NCI-H2196 (cell line): ENCODE data around the gene CEP350.
"Not testable (repeated sequence)": the region's sequence is repeated elsewhere in the genome, so short reads cannot be mapped to it uniquely, and the experiment has no call there.

Source experiments
- DNase-seq: peaks from one replicate; lab custom pipeline; 2025; ENCODE audit not compliant: unreplicated experiment; lab: John Stamatoyannopoulos, UW

CEP350 gene

DNA sequence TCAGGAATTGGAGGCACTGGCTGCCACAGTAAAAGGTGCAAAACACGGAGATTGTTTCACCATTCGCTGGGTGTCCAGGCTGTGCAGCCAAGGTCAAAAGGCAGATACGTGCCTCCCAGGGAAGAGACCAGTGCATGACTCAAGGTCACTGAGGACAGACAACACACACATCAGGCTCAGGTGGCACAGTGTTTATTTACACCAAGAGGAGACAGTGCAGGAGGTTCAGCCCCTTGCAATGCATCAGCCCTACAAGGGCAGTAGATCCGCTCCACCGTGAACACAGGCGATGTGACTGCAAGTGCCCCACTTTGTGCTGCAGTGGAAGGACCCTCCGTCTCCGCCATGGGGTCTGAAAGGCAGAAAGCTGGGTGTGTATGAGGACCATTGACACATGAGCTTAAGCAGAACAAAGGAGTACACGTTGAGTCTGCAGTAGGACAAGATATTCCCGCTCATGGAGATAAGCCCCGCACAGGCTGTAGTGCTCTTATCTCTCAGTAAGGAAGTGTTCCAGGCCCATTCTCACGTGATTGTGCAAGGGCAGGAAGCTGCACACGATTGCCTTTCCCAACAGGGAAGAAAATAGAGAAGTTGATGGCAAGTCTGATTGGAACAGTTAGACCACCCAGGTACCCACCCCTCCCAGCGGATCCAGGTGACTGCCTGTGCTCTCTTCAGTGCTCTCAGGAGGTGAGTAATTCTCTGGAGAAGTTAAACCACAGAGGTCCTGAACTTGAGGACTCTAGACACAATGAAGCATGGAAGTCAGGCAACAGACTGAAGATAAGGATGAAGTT lies 162.6 kb downstream of the CEP350 start:
- DNase-seq = no peak

DNA sequence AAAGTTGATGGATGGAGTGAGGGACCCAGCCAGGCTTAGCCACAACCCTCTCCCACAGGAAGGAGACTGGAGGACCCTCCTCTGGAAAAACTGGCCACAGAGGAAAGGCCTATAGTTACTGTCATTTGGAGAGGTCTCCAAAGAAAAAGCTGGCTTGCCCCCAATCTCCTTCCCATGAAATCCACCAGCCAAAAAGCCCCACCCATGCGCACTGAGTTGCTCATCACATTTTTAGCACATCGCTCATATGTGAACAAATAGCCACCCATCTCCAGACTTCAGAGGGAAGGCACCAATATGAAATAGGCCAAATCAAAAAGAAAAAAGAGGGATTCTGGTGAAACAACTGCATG lies 163.1 kb downstream of the CEP350 start:
- no peak for DNase-seq

DNA sequence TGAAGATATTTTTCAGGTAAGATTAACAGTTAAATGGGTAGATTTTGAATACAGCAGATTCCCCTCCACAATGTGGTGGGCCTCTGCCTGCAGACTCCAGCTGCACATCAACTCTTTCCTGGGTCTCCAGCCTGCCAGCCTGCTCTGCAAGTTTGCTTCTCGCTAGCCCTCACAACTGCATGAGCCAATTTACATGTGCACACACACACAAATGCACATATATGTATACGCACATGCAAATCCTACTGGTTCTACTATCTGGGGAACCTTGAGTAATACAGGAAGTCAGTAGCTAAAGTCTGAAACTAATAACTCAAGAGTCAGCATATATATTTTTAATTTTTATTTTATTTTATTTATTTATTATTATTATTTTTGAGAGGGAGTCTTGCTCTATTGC lies 165.2 kb downstream of the CEP350 start:
- no peak for DNase-seq

DNA sequence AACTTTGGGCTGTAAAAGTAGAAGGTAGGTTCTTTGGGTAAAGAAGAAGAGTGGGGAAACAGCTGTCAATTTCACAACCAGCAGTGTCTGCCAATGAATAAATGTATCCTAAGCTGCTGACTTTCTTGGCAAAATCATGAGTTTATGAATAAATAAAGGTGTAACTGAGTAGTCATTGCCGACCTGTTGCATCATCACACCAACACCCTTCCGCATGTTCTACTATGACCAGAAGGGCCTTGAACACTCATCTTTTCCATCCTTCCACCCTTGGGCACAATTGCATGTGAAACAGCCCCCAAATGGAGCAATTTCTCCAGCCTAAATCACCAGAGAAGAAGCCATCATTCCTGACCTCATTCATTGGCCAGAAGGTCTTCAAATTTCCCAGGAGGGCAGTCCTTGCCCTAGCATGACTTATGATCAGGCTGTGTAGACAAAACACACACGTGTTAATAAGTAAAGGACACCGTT lies 168.9 kb downstream of the CEP350 start:
- DNase-seq = no peak

GRCh38 chr1:180130651-180131050 lies 176.0 kb downstream of the CEP350 start:
- no peak for DNase-seq

DNA sequence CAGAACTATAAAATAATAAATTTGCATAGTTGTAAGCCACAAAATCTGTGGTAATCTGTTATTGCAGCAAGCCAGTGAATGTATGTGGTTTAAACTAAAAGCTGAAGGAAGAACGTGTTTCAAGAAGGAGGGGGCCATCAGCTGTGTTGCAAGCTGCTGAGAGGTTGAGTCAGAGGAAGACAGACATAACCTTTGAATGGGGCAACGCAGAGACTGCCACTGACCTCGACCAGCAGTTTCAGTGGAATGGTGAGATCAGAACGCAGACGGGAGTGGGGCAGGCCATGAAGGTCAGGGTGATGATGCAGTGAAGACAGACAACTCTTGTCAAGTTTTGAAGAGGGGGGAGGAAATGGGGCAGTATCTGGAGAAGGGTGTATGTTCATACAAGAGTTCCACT lies 176.9 kb downstream of the CEP350 start:
- DNase-seq = no peak

DNA sequence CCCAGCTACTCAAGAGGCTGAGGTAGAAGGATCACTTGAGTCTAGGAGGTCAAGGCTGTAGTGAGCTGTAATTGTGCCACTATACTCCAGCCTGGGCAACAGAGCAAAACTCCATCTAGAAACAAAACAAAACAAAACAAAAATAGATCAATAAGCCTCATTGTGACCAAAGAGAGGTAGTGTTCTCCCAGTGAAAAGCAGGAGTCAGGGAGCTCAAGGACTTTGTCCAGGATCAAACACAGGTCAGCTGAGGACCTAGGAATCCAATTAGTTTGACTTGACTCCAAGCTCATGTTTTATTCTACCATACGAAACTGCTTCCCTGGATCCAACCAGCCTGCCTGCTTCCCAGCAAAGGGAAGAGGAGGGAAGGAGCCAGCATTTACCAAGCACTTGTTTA lies 178.6 kb downstream of the CEP350 start:
- DNase-seq = no peak

DNA sequence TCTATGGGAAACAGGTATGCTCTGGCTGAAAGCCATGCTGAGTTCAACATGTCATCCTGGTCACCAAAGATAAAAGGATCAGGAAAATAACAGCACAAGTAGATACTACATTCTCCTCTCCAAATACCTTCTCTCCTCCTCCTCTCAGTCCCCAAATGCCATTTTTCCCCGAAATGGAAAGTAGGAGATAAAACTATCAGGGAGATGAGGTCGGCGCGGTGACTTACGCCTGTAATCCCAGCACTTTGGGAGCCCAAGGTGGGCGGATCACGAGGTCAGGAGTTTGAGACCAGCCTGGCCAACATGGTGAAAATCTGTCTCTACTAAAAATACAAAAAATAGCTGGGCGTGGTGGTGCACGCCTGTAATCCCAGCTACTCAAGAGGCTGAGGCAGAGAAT lies 179.1 kb downstream of the CEP350 start:
- DNase-seq = not testable (repeated sequence)

DNA sequence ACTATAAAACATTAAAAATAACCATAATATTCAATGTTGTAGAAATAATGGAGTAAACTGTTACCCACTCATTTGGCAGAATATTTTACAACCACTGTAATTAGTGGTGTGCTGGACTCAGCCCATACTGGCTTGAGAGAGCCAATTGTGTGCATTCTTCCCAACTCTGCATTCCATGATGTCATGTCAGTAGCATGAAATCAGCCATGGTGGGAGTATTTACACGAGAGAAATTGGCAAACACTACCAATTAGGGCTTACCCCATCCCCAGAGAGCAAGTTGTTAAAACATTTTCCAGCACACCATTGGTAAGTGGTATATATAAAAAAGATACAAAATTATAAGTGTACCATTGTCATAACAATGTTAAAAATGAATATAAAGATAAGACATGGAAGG lies 180.9 kb downstream of the CEP350 start:
- DNase-seq = no peak

- DNase-seq = no peak
These were observed 181.8 kb downstream of the CEP350 start for GRCh38 chr1:180136331-180136967.

DNA sequence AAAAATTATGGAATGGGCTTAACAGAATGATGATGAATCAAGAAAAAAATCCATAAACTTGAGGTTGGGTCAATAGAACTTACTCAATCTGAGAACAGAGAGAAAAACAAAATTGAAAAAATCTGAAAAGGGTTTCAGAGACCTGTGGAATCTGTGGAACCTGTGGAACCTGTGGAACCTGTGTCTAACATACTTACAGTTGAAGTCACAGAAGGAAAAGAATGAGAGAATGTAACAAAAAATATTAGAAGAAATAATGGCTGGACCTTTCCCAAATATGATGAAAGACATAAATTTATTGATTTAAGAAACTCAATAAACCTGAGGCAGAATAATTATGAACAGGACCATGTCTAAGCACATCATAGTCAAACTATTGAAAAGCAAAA lies 182.4 kb downstream of the CEP350 start:
- DNase-seq = no peak

- no peak for DNase-seq
These were observed 183.2 kb downstream of the CEP350 start for GRCh38 chr1:180137776-180138175.

- DNase-seq = no peak
These were observed 186.8 kb downstream of the CEP350 start for GRCh38 chr1:180141381-180141934.

DNA sequence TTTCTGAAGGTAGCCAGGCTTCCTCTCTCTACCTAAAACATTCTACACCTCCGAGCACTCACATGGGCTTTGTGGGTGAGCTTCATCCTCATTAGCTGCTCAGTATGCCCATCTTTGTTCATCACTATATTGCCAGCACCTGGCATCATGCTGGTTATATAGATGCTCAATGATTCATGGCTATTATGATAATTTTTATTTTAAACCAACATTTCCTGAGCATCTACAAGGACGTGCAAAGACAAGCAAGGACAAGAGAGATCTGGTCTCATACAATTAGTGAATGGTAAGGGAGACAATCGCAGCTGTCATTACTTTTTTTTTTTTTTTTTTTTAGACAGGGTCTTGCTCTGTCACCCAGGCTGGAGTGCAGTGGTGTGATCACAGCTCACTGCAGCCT lies 188.7 kb downstream of the CEP350 start:
- DNase-seq = no peak

- no peak for DNase-seq
These were observed 190.2 kb downstream of the CEP350 start for GRCh38 chr1:180144659-180145357.

GRCh38 chr1:180145446-180145845 lies 190.8 kb downstream of the CEP350 start:
- no peak for DNase-seq

- DNase-seq = no peak
These were observed 196.4 kb downstream of the CEP350 start for GRCh38 chr1:180150982-180151381.

DNA sequence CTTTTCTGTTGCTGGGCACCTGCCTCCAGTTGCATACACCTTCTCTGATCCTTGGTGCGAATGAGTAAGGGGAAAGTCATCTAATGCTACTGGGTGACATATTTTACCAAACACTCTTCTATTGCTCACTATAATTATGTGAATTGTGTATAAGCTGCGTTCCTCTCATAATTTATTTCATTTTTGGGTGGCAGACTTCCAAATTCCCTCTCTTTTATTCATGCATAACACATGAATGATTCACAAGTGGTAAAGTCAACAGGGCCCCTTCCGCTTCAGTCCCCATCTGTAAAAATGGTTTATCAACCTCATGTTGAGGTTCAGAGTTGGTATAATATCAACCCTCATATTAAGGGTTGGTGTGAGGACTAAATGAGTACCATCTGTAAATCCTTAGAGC lies 196.9 kb downstream of the CEP350 start:
- DNase-seq = peak; percentile 15

- no peak for DNase-seq
These were observed 198.0 kb downstream of the CEP350 start for GRCh38 chr1:180152588-180152987.

DNA sequence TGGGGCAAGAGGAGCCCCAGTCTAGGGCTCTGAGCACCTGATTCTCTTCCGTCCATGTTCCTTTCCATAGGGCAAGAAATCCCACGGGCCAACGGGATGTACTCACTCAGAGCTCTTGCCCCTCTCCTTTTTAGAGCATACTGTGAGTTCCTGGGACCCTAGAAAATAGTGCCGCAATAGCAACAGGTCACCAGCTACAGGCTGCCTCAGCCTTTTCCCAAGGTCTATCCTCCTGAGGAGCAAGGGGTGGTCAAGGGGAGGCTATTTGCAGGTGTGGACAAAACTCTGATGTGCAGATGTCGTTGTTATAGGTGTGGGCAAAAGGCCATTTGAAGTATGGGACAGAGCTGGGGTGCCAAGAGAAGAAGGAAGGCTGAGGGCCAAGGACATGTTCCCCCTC lies 198.4 kb downstream of the CEP350 start:
- DNase-seq = no peak

DNA sequence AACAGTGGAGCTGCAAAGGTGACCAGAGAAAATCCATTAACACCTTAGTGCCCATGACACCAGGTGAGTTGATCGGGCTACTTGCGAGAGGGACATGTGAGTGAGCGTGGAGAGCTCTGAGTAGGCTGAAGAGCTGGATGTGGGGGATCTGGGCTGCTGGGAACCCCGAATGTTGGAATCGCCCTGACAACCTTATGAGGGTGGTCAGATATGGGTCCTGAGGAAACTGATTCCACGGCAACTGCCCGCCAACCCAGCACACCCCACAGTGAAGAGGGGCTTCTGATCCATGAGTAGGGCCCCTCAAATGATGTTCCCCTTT lies 199.4 kb downstream of the CEP350 start:
- no peak for DNase-seq
